H9 (cell line): ENCODE results near the gene ARHGEF9. TPM values are rescaled to one million over a fixed set of nuclear protein-coding genes. Genes with fewer than 3 reads are reported as not detected.

Experiments
- DNase-seq: peaks from one replicate; pipeline ENCODE4 v3.0.0-alpha.2; 2017
- H2AFZ ChIP-seq: one replicate; pipeline ENCODE4 v1.6.1; 2013; ENCODE audit warnings: mild to moderate bottlenecking, low read length, control low read depth, moderate library complexity
- H2AK5ac ChIP-seq: 2 replicates; pipeline ENCODE4 v1.6.1; 2013; ENCODE audit warnings: low read length, control low read depth, mixed read lengths; ENCODE audit not compliant: insufficient read length
- H2BK120ac ChIP-seq: one replicate; pipeline ENCODE4 v1.6.1; 2013; ENCODE audit warnings: low read depth, mild to moderate bottlenecking, low read length, control low read depth, inconsistent platforms; ENCODE audit not compliant: poor library complexity, severe bottlenecking
- H2BK12ac ChIP-seq: 2 replicates; pipeline ENCODE4 v1.6.1; 2013; ENCODE audit warnings: low read length, control low read depth, mixed read lengths, low read depth; ENCODE audit not compliant: insufficient read length
- H2BK15ac ChIP-seq: 2 replicates; pipeline ENCODE4 v1.6.1; 2013; ENCODE audit warnings: low read depth, low read length, control low read depth
- H2BK20ac ChIP-seq: one replicate; pipeline ENCODE4 v1.6.1; 2013; ENCODE audit warnings: low read depth, mild to moderate bottlenecking, low read length, control low read depth, inconsistent platforms; ENCODE audit not compliant: poor library complexity, severe bottlenecking
- H2BK5ac ChIP-seq: 2 replicates; pipeline ENCODE4 v1.6.1; 2013; ENCODE audit warnings: low read length, control low read depth, mixed read lengths; ENCODE audit not compliant: insufficient read length
- H3K14ac ChIP-seq: 2 replicates; pipeline ENCODE4 v1.6.1; 2013; ENCODE audit warnings: low read length, control low read depth; ENCODE audit not compliant: insufficient read depth
- H3K18ac ChIP-seq: 2 replicates; pipeline ENCODE4 v1.6.1; 2013; ENCODE audit warnings: low read depth, mild to moderate bottlenecking, mixed read lengths, low read length, control low read depth; ENCODE audit not compliant: insufficient read length
- H3K23ac ChIP-seq: 2 replicates; pipeline ENCODE4 v1.6.1; 2013; ENCODE audit warnings: low read length, control low read depth, mixed read lengths, low read depth; ENCODE audit not compliant: insufficient read length
- H3K23me2 ChIP-seq: 2 replicates; pipeline ENCODE4 v1.6.1; 2013; ENCODE audit warnings: low read depth, mild to moderate bottlenecking, mixed read lengths, low read length, control low read depth; ENCODE audit not compliant: insufficient read length, poor library complexity, severe bottlenecking
- H3K27ac ChIP-seq: 2 replicates; pipeline ENCODE4 v1.5.1; 2013; ENCODE audit warnings: low read length, control low read depth, mixed read lengths, low read depth; ENCODE audit not compliant: insufficient read length
- H3K27me3 ChIP-seq: 2 replicates; pipeline ENCODE4 v1.6.1; 2013; ENCODE audit warnings: low read length, control low read depth, inconsistent platforms; ENCODE audit not compliant: insufficient read depth
- H3K4ac ChIP-seq: 2 replicates; pipeline ENCODE4 v1.6.1; 2013; ENCODE audit warnings: low read depth, mild to moderate bottlenecking, control low read depth, inconsistent platforms, low read length, moderate library complexity
- H3K4me1 ChIP-seq: 2 replicates; pipeline ENCODE4 v1.6.1; 2013; ENCODE audit warnings: low read length, control low read depth, inconsistent platforms; ENCODE audit not compliant: insufficient read depth
- H3K4me2 ChIP-seq: 2 replicates; pipeline ENCODE4 v1.6.1; 2013; ENCODE audit warnings: low read length, control low read depth, mixed read lengths; ENCODE audit not compliant: insufficient read length, insufficient read depth
- H3K56ac ChIP-seq: 2 replicates; pipeline ENCODE4 v1.6.1; 2013; ENCODE audit warnings: low read depth, mild to moderate bottlenecking, mixed read lengths, low read length, control low read depth; ENCODE audit not compliant: insufficient read length
- H3K79me1 ChIP-seq: 2 replicates; pipeline ENCODE4 v1.6.1; 2013; ENCODE audit warnings: low read depth, mild to moderate bottlenecking, moderate library complexity, low read length, control low read depth, inconsistent platforms; ENCODE audit not compliant: insufficient read depth, poor library complexity, severe bottlenecking
- H3K79me2 ChIP-seq: 2 replicates; pipeline ENCODE4 v1.6.1; 2013; ENCODE audit warnings: low read length, control low read depth, inconsistent platforms; ENCODE audit not compliant: insufficient read depth
- H3K9ac ChIP-seq: 2 replicates; pipeline ENCODE4 v1.6.1; 2013; ENCODE audit warnings: low read length, control low read depth, mixed read lengths; ENCODE audit not compliant: insufficient read length; ENCODE audit errors: extremely low read depth
- H3K9me3 ChIP-seq: one replicate; pipeline ENCODE4 v1.6.1; 2013; ENCODE audit warnings: low read depth, low read length, inconsistent platforms; ENCODE audit not compliant: control insufficient read depth
- H3T11ph ChIP-seq: one replicate; pipeline ENCODE4 v1.6.1; 2013; ENCODE audit warnings: mild to moderate bottlenecking, low read length, control low read depth, inconsistent platforms
- H4K20me1 ChIP-seq: one replicate; pipeline ENCODE4 v1.6.1; 2013; ENCODE audit not compliant: control insufficient read depth, insufficient read length, insufficient read depth
- H4K5ac ChIP-seq: 2 replicates; pipeline ENCODE4 v1.6.1; 2013; ENCODE audit warnings: low read depth, mild to moderate bottlenecking, mixed read lengths, low read length, control low read depth; ENCODE audit not compliant: insufficient read length
- H4K8ac ChIP-seq: replicated peaks from 2 replicates; pipeline ENCODE4 v1.6.1; 2013; ENCODE audit warnings: low read length, control low read depth, mixed read lengths, low read depth; ENCODE audit not compliant: insufficient read length
- H4K91ac ChIP-seq: 2 replicates; pipeline ENCODE4 v1.6.1; 2013; ENCODE audit warnings: low read depth, mild to moderate bottlenecking, moderate library complexity, mixed read lengths, low read length, control low read depth; ENCODE audit not compliant: insufficient read length
- H3K27ac Mint-ChIP-seq, 3 experiments: 2 replicates in 2 of 3; 3 replicates in 1 of 3; pipeline ENCODE4 v1.8.0; 2020 to 2021; ENCODE audit warnings: mixed read lengths in 3 of 3, mild to moderate bottlenecking in 1 of 3, moderate library complexity in 1 of 3
- H3K27me3 Mint-ChIP-seq: 2 replicates; pipeline ENCODE4 v1.8.0; 2021; ENCODE audit warnings: low read depth, mild to moderate bottlenecking, moderate library complexity, mixed read lengths
- H3K36me3 Mint-ChIP-seq, 3 experiments: 2 replicates in 2 of 3; 3 replicates in 1 of 3; pipeline ENCODE4 v1.8.0; 2020 to 2021; ENCODE audit warnings: low read depth in 3 of 3, mixed read lengths in 3 of 3; ENCODE audit not compliant: insufficient read depth in 1 of 3
- H3K4me1 Mint-ChIP-seq, 2 experiments: 2 replicates each; pipeline ENCODE4 v1.8.0; 2020; ENCODE audit warnings: mixed read lengths in 2 of 2
- H3K4me3 Mint-ChIP-seq, 2 experiments: 2 replicates in 1 of 2; 3 replicates in 1 of 2; pipeline ENCODE4 v1.8.0; 2020 to 2021; ENCODE audit warnings: mild to moderate bottlenecking in 2 of 2, mixed read lengths in 2 of 2, moderate library complexity in 1 of 2
- H3K9me3 Mint-ChIP-seq, 2 experiments: 2 replicates in 1 of 2; 3 replicates in 1 of 2; pipeline ENCODE4 v1.8.0; 2020; ENCODE audit warnings: mild to moderate bottlenecking in 2 of 2, mixed read lengths in 2 of 2, moderate library complexity in 1 of 2
- CTCF ChIP-seq: fragments of 200-600 bp; sonication (generic); conservative IDR thresholded peaks from 3 replicates; pipeline ENCODE4 v1.8.0; 2021; ENCODE audit warnings: antibody characterized with exemption, mild to moderate bottlenecking
- WGBS: extraction: QIAGEN DNeasy Blood & Tissue Kit; methylation state at CpG from one replicate; pipeline ENCODE4 v1.1.7; 2013; ENCODE audit warnings: missing lambda C conversion rate, low lambda C conversion rate, mixed read lengths; ENCODE audit not compliant: insufficient read length; ENCODE audit errors: extremely low coverage; 5-methylcytosine and 5-hydroxymethylcytosine counted together
- total RNA-seq: library from RNA; stranded (reverse); gene quantifications from 2 replicates; pipeline ENCODE4 v1.2.1, GENCODE V29; 2021

The ARHGEF9 gene
- total RNA-seq, 1 experiment from 2014 or later, result 26.4 TPM

GRCh38 chrX:63735882-63736281 is 49.1 kb downstream of the ARHGEF9 start:
- H4K91ac ChIP-seq, result no peak overlapping the region
- no peak overlapping the region for H3K14ac ChIP-seq
- no CpG with 5 or more reads among the region's 1 CpG for WGBS
- no peak for DNase-seq
- H3K56ac ChIP-seq, result no peak overlapping the region
- no peak overlapping the region for H2BK12ac ChIP-seq
- H3K4me2 ChIP-seq, result no peak overlapping the region
- Mint-ChIP-seq H3K27ac (no peak overlapping the region), H3K27me3 (no peaks in the 10 kb centered on the region), H3K36me3 (peaks cover 3 to 14% (median 6%) of the 10 kb centered on the region in 3 experiments; a peak in 5 of 7 replicates), H3K9me3 (peaks cover 52 to 66% of the 10 kb centered on the region in 2 experiments), H3K4me1 (peaks cover 6 to 21% of the 10 kb centered on the region in 2 experiments), H3K4me3 (no peak overlapping the region)
- no peak overlapping the region for H2AK5ac ChIP-seq
- no peaks in the 10 kb centered on the region for H3K4me1 ChIP-seq
- H2BK5ac ChIP-seq, result no peak overlapping the region
- no peaks in the 10 kb centered on the region for H3K27me3 ChIP-seq
- H3K9me3 ChIP-seq, result peaks cover 58% of the 10 kb centered on the region
- no peak overlapping the region for H2BK120ac ChIP-seq
- no peak overlapping the region for H3K18ac ChIP-seq
- no peak overlapping the region for H2AFZ ChIP-seq
- no peak for TF ChIP-seq CTCF
- H3K4ac ChIP-seq, result no peak overlapping the region
- H2BK20ac ChIP-seq, result no peak overlapping the region
- no peak overlapping the region for H3K9ac ChIP-seq
- H3K23ac ChIP-seq, result no peak overlapping the region
- H3T11ph ChIP-seq, result no peak overlapping the region
- H3K27ac ChIP-seq, result no peak overlapping the region
- H3K79me2 ChIP-seq, result no peaks in the 10 kb centered on the region
- no peaks in the 10 kb centered on the region for H4K20me1 ChIP-seq
- no peaks in the 10 kb centered on the region for H3K79me1 ChIP-seq
- no peak overlapping the region for H4K8ac ChIP-seq
- H2BK15ac ChIP-seq, result no peak overlapping the region
- no peaks in the 10 kb centered on the region for H3K23me2 ChIP-seq
- no peak overlapping the region for H4K5ac ChIP-seq
